HG03159 (cell line): ENCODE data around the gene AGMAT.

Experiments used
- ATAC-seq: cut with Tn5 transposase; IDR thresholded peaks from one replicate; pipeline ENCODE4 v1.9.1; 2021; ENCODE audit warnings: mild to moderate bottlenecking, moderate library complexity; ENCODE audit not compliant: unreplicated experiment

The AGMAT gene

GRCh38 chr1:15525050-15526020 lies 59.5 kb downstream of the AGMAT start:
- ATAC-seq, result no peak

GRCh38 chr1:15524283-15525049 lies 60.4 kb downstream of the AGMAT start:
- ATAC-seq, result peak; percentile 41

DNA sequence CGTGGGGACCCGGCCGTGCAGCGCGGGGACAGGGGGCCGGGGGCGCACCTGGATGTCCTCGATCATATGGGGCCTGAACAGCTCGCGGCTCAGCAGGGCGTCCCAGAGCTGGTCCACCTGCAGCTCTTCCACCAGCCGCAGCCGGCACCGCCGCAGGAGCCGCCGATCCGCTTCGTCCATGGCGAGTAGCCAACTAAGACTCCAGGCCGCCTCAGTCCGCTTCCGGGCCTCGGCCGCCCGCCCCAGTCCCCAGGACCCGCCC lies 60.9 kb downstream of the AGMAT start, which contains the start of gene CASP9:
TSS of gene CASP9 (minus strand) at position 195 of the 262 bp plus-strand sequence. CDS start at position 180, 15 bp downstream.
- ATAC-seq, result no peak

- ATAC-seq, result no peak
Observed at GRCh38 chr1:15523104-15524020, 61.5 kb downstream of the AGMAT start.

DNA sequence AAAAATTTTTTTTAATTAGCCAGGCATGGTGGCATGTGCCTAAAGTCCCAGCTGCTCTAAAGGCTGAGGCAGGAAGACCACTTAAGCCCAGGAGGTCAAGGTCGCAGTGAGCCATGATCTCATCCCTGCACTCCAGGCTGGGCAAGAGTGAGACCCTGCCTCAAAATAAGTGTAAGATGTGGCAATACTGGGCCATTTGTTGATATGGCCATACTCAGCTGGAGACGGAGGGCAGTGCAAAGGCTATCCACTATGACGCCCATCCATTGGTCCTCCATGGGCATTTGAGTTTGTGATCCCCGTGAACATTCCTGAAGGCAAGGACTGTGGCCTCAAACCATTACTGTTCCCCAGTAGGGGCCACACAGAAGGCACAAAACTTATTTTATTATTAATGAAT lies 62.3 kb downstream of the AGMAT start:
- ATAC-seq, result no peak
